Measurements from ENCODE around the gene ATP6V1B1. TPM values are rescaled to one million over a fixed set of nuclear protein-coding genes. Genes with fewer than 3 reads are reported as not detected.
"Not testable (repeated sequence)": the region's sequence is repeated elsewhere in the genome, so short reads cannot be mapped to it uniquely, and the experiment has no call there.

The ATP6V1B1 gene
- polyA plus RNA-seq, 1 donor, result 2.1 TPM

DNA sequence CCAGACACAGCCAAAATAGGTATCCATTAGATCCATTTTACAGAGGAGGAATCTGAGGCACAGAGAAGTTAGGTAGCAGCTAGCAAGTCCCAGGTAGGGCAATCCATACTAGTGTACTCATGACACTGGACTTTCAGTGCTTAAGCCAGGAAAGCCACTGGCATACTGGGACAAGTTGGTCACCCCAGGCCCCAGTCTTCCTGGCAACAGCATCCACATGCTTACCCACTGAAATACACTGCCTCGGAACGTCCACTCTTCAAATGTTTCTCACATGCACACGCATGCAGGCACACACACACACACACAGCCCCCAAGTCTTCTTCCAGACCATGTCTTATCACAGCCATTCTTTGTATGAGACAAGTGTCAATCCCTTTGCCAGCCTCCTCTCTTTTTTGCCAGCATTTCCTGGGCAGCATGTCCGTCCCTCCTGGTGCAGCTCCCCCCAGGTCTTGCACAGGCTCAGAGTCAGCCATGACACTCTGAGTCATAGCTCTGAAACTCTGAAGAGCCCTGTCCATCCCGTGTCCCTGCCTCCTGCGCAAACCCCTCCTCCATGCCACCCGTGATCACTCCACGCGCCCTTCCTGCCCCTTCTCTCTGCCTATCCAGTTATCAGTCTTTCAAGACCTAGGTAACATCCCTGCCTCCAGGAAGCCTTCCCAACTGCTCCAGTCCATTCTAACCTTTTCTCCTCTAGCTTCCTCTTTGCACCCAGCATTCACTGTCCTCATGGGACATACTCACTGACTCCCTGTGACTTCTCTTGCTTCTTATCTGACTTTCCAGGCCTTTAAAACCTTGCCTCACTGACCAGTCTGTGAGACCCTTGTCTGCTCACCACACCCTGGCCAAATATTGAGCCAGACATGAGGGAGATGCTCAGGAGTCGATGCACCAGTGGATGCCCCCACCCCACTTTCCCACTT lies 69.8 kb downstream of the ATP6V1B1 start:
- DNase-seq (ENCODE audit: low read depth), result no peak

DNA sequence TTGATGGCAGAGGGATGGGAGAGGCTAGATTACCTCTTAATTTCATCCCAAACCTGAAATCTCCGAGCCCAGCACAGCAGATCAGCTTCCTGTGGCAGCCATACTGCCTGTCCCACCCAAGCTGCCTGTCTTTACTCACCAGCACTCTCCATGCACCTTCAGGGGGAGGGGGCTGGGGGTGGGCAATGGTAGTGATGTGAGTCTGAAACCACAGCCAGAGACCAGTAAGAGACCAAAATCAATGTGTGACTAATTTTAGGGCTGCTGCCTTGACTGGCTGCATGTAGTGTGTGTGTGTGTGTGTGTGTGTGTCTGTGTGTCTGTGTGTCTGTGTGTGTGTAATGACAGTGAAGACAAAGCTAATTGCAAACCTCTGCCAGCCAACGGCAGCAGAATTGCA lies 70.6 kb downstream of the ATP6V1B1 start:
- DNase-seq (ENCODE audit: low read depth), result no peak

DNA sequence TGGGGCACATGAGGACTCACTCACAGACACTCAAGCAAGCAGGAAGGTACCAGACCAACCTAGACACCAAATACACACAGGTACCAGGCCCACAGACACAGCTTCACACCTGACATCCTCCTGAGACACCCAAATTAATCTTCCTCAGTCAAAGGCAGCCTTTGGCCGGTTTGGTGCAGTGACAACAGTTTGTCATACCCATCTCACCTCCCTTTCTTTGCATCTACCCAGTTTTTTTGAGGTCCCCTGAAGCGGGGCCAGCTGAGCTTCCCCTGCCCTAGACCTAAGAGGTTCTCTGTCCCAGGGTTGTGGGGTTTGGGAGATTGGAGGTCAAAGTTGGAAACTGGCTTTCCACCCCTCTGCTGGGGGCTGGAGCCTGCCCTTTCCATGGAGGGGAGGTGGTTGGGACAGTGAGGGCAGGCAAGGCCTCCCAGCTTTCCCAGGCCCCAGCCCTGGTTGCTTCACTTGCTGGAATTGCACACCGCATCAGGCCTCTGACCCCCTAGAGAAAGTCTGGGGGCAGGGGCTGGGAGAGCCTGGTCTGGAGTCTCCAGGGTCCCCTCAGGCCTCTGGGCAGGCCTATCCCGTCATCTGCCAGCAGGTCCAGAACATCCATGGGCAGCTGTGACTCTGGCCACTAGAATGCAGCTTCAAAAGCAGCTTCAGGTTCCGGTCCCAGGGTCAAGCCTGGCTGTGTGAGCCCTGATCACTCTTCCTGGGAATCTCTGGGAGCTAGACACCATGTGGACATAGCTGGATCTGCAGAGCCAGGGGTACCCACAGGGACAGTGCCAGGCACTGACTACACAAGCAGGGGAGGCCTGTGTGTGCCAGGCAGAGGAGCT lies 71.5 kb downstream of the ATP6V1B1 start:
- DNase-seq (ENCODE audit: low read depth), result no peak

DNA sequence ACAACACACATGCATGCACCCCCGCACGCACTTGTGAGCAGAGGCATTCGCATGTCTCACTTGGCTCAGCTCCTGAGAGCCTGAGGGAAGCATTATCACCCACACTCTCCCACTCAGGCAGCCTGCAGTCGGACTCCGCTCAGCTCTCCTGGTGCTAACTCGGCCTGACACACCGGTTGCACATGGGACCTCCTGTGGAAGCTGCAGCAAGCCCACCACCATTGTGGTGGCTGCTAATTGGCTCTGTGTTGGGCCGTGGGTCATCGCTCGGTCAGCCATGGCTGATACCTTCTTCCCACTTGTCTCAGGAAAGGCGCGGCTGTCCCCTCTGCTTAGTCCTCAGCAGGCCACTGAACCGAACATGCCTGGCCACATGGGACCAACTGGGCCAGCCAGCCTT lies 72.6 kb downstream of the ATP6V1B1 start:
- no peak for DNase-seq (ENCODE audit: low read depth)

DNA sequence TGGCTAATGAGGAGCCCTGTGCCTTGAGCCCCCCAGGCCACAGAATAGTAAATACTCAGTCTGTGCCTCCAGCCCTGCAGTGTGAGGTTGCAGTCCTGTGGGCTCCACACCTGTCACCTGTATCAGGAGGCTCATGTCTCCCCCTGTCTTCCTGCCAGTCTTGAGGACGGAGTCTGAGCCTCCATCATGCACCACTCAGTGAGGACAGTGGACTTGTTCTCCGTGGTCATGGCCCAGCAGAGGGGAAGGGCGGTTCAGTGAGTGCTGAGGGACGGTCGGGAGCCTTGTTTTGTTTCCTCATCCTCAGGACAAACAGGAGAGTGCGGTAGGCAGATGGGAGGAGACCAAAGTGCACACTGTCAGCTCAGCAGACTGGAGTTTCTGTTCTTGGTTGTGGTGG lies 76.1 kb downstream of the ATP6V1B1 start:
- not testable (repeated sequence) for DNase-seq (ENCODE audit: low read depth)

Other genes with a start within 250 kb of the ATP6V1B1 start
- 1.8 TPM for gene ADD2, start 167.7 kb upstream of the ATP6V1B1 start, polyA plus RNA-seq (ENCODE audit: insufficient read length)
- not detected for gene FIGLA, start 145.3 kb upstream of the ATP6V1B1 start, polyA plus RNA-seq (ENCODE audit: insufficient read length)
- gene CLEC4F, start 115.3 kb upstream of the ATP6V1B1 start, polyA plus RNA-seq (ENCODE audit: insufficient read length), result 0.24 TPM
- 0.19 TPM for gene CD207, start 100.1 kb upstream of the ATP6V1B1 start, polyA plus RNA-seq (ENCODE audit: insufficient read length)
- gene VAX2, start 35.3 kb upstream of the ATP6V1B1 start, polyA plus RNA-seq (ENCODE audit: insufficient read length), result 2.8 TPM
- gene ANKRD53, start 42.7 kb downstream of the ATP6V1B1 start, polyA plus RNA-seq (ENCODE audit: insufficient read length), result 1.6 TPM
- 34.2 TPM for gene TEX261, start 59.0 kb downstream of the ATP6V1B1 start, polyA plus RNA-seq (ENCODE audit: insufficient read length)
- 68.9 TPM for gene NAGK, start 132.7 kb downstream of the ATP6V1B1 start, polyA plus RNA-seq (ENCODE audit: insufficient read length)
- gene MCEE, start 194.3 kb downstream of the ATP6V1B1 start, polyA plus RNA-seq (ENCODE audit: insufficient read length), result 24.4 TPM
- 29.2 TPM for gene MPHOSPH10, start 194.7 kb downstream of the ATP6V1B1 start, polyA plus RNA-seq (ENCODE audit: insufficient read length)